Activated B cell treated with CpG ODN at 0.5 μM for 24 hours (primary cell): ENCODE measurements around the gene GRHPR. TPM values are rescaled to one million over a fixed set of nuclear protein-coding genes. Genes with fewer than 3 reads are reported as not detected.
"Not testable (repeated sequence)": the region's sequence is repeated elsewhere in the genome, so short reads cannot be mapped to it uniquely, and the experiment has no call there.

Source experiments
- ATAC-seq: fragments of 200-7000 bp; cut with Tn5 transposase; one replicate; pipeline ENCODE4 v1.10.0; 2021; ENCODE audit warnings: low read depth, mild to moderate bottlenecking, moderate library complexity
- CTCF ChIA-PET: fragments of 350-600 bp; sonication (Branson Sonifier 250); formaldehyde crosslinking; loops from one replicate; lab custom pipeline; 2021; ENCODE audit warnings: antibody characterized with exemption; lab: Charles Lee
- POLR2A ChIA-PET: fragments of 350-600 bp; sonication (Branson Sonifier 250); formaldehyde crosslinking; loops from one replicate; lab custom pipeline; 2021; ENCODE audit warnings: antibody characterized with exemption; lab: Charles Lee
- DNase-seq: peaks from one replicate; pipeline ENCODE4 v3.0.0; 2022
- H3K27ac Mint-ChIP-seq: one replicate; pipeline ENCODE4 v1.8.0; 2020; ENCODE audit warnings: mixed read lengths
- H3K27me3 Mint-ChIP-seq: one replicate; pipeline ENCODE4 v1.8.0; 2021; ENCODE audit warnings: mixed read lengths
- H3K36me3 Mint-ChIP-seq: one replicate; pipeline ENCODE4 v1.8.0; 2021; ENCODE audit warnings: low read depth, mixed read lengths
- H3K4me1 Mint-ChIP-seq: one replicate; pipeline ENCODE4 v1.8.0; 2021; ENCODE audit warnings: mixed read lengths
- H3K4me3 Mint-ChIP-seq: one replicate; pipeline ENCODE4 v1.8.0; 2020; ENCODE audit warnings: mild to moderate bottlenecking, mixed read lengths
- H3K9me3 Mint-ChIP-seq: one replicate; pipeline ENCODE4 v1.8.0; 2020; ENCODE audit warnings: mixed read lengths
- intact Hi-C: fragments of 100-400 bp; cut with micrococcal nuclease; formaldehyde crosslinking; loops from one replicate; pipeline ENCODE4 v1.15.1; 2024
- total RNA-seq: library from RNA; stranded (reverse); gene quantifications from 2 replicates; pipeline ENCODE4 v1.2.3, GENCODE V29; 2022
- TF ChIP-seq, protein P1 (sequence below): fragments of 200-600 bp; IDR thresholded peaks from one replicate; pipeline ENCODE4 v1.8.0; 2022; ENCODE audit warnings: antibody characterized with exemption, mild to moderate bottlenecking

Gene GRHPR
- total RNA-seq, 1 donor from 2014 or later, result 315 TPM

DNA sequence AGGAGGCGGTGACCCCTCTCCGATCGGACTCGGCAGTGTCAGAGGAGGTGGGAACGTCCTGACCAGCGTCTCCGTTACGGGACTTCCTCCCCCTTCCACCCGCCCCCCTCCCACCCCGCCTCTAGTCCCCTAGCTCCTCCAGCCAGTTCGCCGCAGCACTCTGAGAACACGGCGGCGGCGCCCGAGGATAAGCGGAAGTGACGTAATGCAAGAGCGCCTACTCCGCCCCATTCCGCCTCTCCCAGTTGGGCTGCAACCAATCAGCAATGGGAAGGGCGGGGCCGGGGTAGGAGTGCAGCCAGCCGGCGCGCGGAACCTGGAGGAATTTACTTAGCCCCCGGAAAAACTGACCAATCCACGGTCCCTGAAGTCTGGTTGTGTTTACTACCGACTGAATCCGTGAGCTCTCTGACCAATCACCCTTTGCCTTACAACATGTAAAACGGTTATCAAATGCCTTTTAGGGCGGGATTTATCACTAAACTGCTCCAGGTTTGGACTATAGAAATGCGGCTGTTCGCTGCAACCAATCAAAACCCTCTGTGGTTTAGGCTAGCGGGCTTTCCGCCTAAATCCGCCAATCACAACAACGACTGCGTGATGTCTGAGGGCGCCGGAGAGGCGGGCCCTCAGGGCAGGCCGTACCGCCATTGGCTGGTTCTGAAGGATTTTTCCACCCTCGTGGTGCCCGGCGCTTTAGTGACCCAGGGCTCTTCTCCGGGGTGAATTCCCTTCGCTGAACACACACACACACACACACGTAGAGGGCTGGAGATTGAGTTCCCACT, 42.9 kb downstream of the GRHPR start, which contains the start of gene ZBTB5:
Gene ZBTB5 (minus strand): TSS at position 202 of the 788 bp plus-strand sequence. CDS start 22,899 bp downstream, outside the sequence.
- Mint-ChIP-seq H3K27me3 (no peaks in the 10 kb centered on the region), H3K4me3 (peak within 1 kb of the TSS; percentile 98), H3K9me3 (no peaks in the 10 kb centered on the region), H3K27ac (peak within 1 kb of the TSS; percentile 98), H3K4me1 (peaks cover 36% of the 10 kb centered on the region), H3K36me3 (peaks cover 28% of the 10 kb centered on the region)
- DNase-seq, result peak; percentile 93
- intact Hi-C loops, result loop anchor here (1.0 kb wide), 1 partner anchor 20 kb away; the partner anchor contains the start of gene POLR1E
- TF ChIP-seq, protein P1, sequence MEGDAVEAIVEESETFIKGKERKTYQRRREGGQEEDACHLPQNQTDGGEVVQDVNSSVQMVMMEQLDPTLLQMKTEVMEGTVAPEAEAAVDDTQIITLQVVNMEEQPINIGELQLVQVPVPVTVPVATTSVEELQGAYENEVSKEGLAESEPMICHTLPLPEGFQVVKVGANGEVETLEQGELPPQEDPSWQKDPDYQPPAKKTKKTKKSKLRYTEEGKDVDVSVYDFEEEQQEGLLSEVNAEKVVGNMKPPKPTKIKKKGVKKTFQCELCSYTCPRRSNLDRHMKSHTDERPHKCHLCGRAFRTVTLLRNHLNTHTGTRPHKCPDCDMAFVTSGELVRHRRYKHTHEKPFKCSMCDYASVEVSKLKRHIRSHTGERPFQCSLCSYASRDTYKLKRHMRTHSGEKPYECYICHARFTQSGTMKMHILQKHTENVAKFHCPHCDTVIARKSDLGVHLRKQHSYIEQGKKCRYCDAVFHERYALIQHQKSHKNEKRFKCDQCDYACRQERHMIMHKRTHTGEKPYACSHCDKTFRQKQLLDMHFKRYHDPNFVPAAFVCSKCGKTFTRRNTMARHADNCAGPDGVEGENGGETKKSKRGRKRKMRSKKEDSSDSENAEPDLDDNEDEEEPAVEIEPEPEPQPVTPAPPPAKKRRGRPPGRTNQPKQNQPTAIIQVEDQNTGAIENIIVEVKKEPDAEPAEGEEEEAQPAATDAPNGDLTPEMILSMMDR, result no peak
- POLR2A ChIA-PET, result interaction anchor here (0.6 to 2.5 kb wide), 29 partner anchors 11 to 806 kb away, joined by 3 to 25 read pairs (median 4); partner anchors contain the start of genes EXOSC3, FBXO10, GRHPR and POLR1E
- CTCF ChIA-PET, result interaction anchor here (0.5 kb wide), 1 partner anchor 905 kb away, joined by 3 read pairs; no protein-coding TSS in a partner anchor
- ATAC-seq, result peak; percentile 76

DNA sequence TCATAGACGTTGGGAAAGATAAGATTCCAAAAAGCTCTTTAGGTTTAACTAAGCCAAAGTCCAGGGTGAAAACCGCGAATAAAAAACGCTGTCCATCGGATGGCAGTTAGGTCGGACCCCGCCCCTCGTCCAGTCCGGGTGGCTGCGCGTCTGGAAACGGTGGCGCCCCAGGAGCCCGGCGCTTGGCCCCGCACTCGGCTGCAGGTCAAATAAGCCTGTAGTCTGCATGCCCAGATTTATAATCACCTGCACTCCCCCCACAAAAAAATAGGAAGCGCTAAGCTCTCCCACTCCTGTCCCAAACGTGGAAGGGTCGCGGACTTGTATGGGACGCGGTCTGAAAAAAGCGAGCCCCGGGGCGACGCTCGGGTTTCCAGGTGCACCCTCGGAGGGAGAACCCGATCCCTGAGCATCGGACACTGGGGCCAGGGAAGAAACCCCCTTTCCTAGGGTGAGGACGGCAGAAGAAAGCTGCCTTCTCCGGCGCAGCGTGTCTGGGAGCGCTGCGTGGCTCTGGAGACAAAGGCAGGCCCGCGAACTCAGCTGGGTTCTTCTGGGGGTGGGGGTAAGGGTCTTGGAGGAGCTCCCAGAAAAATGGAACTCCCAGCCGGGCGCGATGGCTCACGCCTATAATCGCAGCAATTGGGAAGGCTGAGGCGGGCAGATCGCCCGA, 43.7 kb downstream of the GRHPR start:
- peaks cover 26% of the 10 kb centered on the region for H3K36me3 Mint-ChIP-seq
- H3K9me3 Mint-ChIP-seq, result no peaks in the 10 kb centered on the region
- no peak for ATAC-seq
- H3K4me3 Mint-ChIP-seq, result peak overlapping the region; percentile 98
- TF ChIP-seq, protein P1, result no peak
- peak overlapping the region; percentile 98 for H3K27ac Mint-ChIP-seq
- POLR2A ChIA-PET, result interaction anchor here (0.6 to 2.5 kb wide), 21 partner anchors 19 to 700 kb away, joined by 3 to 25 read pairs (median 7); partner anchors contain the start of genes EXOSC3, FBXO10, GRHPR and POLR1E
- peak; percentile 30 for DNase-seq
- no peaks in the 10 kb centered on the region for H3K27me3 Mint-ChIP-seq
- CTCF ChIA-PET, result no interaction called here
- H3K4me1 Mint-ChIP-seq, result peaks cover 36% of the 10 kb centered on the region
- intact Hi-C loops, result loop anchor here (1.0 kb wide), 1 partner anchor 19 kb away; the partner anchor contains the start of gene POLR1E

DNA sequence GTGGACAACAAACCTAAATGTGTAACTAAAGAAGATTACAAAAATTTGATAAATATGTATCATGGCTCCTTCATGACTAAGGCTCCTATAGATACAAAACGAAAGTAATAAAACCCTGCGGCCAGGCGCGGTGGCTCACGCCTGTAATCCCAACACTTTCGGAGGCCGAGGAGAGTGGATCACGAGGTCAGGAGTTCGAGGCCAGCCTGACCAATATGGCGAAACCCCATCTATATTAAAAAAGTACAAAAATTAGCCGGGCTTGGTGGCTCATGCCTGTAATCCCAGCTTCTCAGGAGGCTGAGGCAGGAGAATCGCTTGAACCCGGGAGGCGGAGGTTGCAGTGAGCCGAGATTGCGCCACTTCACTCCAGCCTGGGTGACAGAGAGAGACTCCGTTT, 45.0 kb downstream of the GRHPR start:
- intact Hi-C loops, H3K27ac Mint-ChIP-seq: not testable (repeated sequence)

DNA sequence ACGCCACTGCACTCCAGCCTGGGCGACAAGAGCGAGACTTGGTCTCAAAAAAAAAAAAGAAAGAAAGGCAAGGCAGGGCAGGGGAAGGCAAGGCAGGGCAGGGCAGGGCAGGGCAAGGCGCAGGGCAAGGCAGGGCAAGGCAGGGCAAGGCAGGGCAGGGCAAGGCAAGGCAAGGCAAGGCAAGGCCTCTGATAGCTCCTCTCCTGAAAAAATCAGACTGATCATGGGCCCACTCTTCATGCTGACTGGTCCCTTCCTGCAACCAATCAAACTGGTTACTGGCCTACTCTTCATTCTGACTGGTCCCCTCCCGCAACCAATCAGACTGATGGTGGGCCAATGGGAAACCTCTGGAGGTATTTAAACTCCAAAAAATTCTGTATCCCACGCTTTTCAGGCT, 46.1 kb downstream of the GRHPR start:
- peaks cover 27% of the 10 kb centered on the region for H3K4me1 Mint-ChIP-seq
- ChIA-PET CTCF (no interaction called here), POLR2A (no interaction called here)
- H3K4me3 Mint-ChIP-seq, result no peak overlapping the region
- TF ChIP-seq, protein P1, result no peak
- H3K9me3 Mint-ChIP-seq, result peaks cover 1% of the 10 kb centered on the region
- ATAC-seq (no peak), DNase-seq (no peak)
- H3K27me3 Mint-ChIP-seq, result no peaks in the 10 kb centered on the region
- H3K27ac Mint-ChIP-seq, result no peak overlapping the region
- H3K36me3 Mint-ChIP-seq, result peaks cover 11% of the 10 kb centered on the region
- intact Hi-C loops, result no loop called here

More for the DNA sequence above, 45.0 kb downstream of the GRHPR start:
- DNase-seq, CTCF ChIA-PET, POLR2A ChIA-PET, H3K27me3 Mint-ChIP-seq, H3K4me3 Mint-ChIP-seq, ATAC-seq, H3K9me3 Mint-ChIP-seq: not testable (repeated sequence)
- H3K4me1 Mint-ChIP-seq, result peaks cover 38% of the 10 kb centered on the region
- peaks cover 18% of the 10 kb centered on the region for H3K36me3 Mint-ChIP-seq

DNA sequence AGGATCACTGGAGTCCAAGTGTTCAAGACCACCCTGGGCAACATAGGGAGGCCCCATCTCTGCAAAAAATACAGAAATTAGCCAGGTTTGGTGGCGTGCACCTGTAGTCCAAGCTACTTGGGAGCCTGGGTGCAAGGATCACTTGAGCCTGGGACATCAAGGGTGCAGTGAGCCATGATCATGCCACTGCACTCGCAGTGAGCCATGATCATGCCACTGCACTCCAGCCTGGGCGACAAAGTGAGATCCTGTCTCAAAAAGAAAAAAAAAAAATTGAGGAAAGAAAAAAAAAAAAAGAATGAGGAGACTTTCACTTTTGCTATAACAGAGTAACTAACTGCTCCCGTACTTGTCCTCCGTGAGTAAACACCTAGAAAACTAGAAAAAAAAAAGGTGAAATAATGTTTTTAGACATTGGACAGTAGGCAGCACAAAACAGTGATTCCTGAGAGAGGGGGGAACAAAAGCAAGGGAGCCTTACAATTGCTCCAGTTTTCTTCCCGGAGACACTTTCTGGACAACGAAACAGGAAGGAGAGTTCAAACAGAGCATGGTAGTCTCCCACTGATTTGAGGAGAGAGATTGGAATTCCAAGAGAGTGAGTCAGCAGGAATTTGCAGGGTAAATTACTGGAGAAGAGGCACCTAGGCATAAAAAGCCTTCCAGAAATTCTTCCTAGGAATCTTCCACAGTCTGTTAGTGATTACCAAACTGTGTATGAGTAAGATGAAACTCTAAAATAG, 49.6 kb downstream of the GRHPR start:
- no peak for ATAC-seq
- peaks cover 11% of the 10 kb centered on the region for H3K4me1 Mint-ChIP-seq
- intact Hi-C loops, result no loop called here

DNA sequence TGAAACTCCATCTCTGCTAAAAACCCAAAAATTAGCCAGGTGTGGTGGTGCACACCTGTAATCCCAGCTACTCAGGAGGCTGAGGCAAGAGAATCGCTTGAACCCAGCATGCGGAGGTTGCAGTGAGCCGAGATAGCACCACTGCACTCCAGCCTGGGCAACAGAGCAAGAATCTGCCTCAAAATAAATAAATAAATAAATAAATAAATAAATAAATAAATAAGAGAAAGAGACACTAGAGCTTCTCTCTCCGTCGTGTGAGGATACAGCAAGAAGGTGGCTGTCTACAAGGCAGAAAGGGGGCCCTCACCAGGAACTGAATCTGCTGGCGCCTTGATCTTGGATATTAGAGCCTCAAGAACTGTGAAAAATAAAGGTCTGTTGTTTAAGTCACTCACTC, 51.5 kb downstream of the GRHPR start:
- ATAC-seq, DNase-seq, H3K9me3 Mint-ChIP-seq, H3K27me3 Mint-ChIP-seq, CTCF ChIA-PET, POLR2A ChIA-PET, H3K4me3 Mint-ChIP-seq, H3K27ac Mint-ChIP-seq, H3K36me3 Mint-ChIP-seq: not testable (repeated sequence)
- intact Hi-C loops, result loop anchor here (2.0 kb wide), 1 partner anchor 23 kb away; no protein-coding TSS in a partner anchor
- peaks cover 23% of the 10 kb centered on the region for H3K4me1 Mint-ChIP-seq

More for the DNA sequence above, 49.6 kb downstream of the GRHPR start:
- no peaks in the 10 kb centered on the region for H3K27me3 Mint-ChIP-seq
- no peak overlapping the region for H3K27ac Mint-ChIP-seq
- ChIA-PET CTCF (no interaction called here), POLR2A (no interaction called here)
- peaks cover 3% of the 10 kb centered on the region for H3K9me3 Mint-ChIP-seq
- H3K4me3 Mint-ChIP-seq, result peak overlapping the region; percentile 53
- no peaks in the 10 kb centered on the region for H3K36me3 Mint-ChIP-seq
- no peak for DNase-seq
- TF ChIP-seq, protein P1, result no peak
